Transverse colon (tissue), 4 donors: ENCODE results near the gene ABCB11. TPM values are rescaled to one million over a fixed set of nuclear protein-coding genes. Genes with fewer than 3 reads are reported as not detected.

Source experiments
- DNase-seq: peaks from one replicate; pipeline ENCODE4 v3.0.0-alpha.2; 2019
- H3K27ac ChIP-seq, 4 donors: fragments of 200-600 bp; sonication (generic); 2 replicates each; pipeline ENCODE4 v1.5.1; 2016 to 2018; ENCODE audit warnings: inconsistent platforms in 4 of 4
- H3K27me3 ChIP-seq: fragments of 200-600 bp; sonication (generic); 2 replicates; pipeline ENCODE4 v1.5.1; 2017; ENCODE audit warnings: inconsistent platforms
- H3K36me3 ChIP-seq, 4 donors: fragments of 200-600 bp; sonication (generic); 2 replicates each; pipeline ENCODE4 v1.5.1; 2017 to 2019; ENCODE audit warnings: inconsistent platforms in 4 of 4
- H3K4me1 ChIP-seq, 4 donors: fragments of 200-600 bp; sonication (generic); 2 replicates each; pipeline ENCODE4 v1.5.1; 2017 to 2020; ENCODE audit warnings: inconsistent platforms in 4 of 4
- H3K4me3 ChIP-seq, 4 donors: fragments of 200-600 bp; sonication (generic); 1 replicate in 1 of 4; 2 replicates in 3 of 4; pipeline versions ENCODE4 v1.5.1 to v1.6.1; 2017 to 2019; ENCODE audit warnings: inconsistent platforms in 4 of 4
- H3K9me3 ChIP-seq, 2 donors: fragments of 200-600 bp; sonication (generic); 2 replicates each; pipeline ENCODE4 v1.5.1; 2017 to 2019; ENCODE audit warnings: inconsistent platforms in 2 of 2
- CTCF ChIP-seq, 5 experiments: fragments of 200-600 bp in 3 of 5; fragments of 450-650 bp in 2 of 5; sonication (generic) in 3 of 5; IDR thresholded peaks; 1 replicate in 2 of 5; 2 replicates in 3 of 5; pipeline ENCODE4 v1.5.1; 2016 to 2017; ENCODE audit warnings: antibody characterized with exemption in 5 of 5, inconsistent platforms in 3 of 5, mild to moderate bottlenecking in 2 of 5, moderate library complexity in 1 of 5
- EP300 ChIP-seq: sonication (generic); formaldehyde crosslinking; IDR thresholded peaks from one replicate; pipeline ENCODE4 v1.6.1; 2017; ENCODE audit warnings: antibody characterized with exemption, low read depth
- POLR2A ChIP-seq: fragments of 450-650 bp; IDR thresholded peaks from one replicate; pipeline ENCODE4 v1.6.1; 2016; ENCODE audit warnings: antibody characterized with exemption, mild to moderate bottlenecking, moderate library complexity
- POLR2AphosphoS5 ChIP-seq, 3 donors: sonication (generic); formaldehyde crosslinking; IDR thresholded peaks; one replicate each; pipeline ENCODE4 v1.6.1; 2016; ENCODE audit warnings: antibody characterized with exemption in 3 of 3
- WGBS, 2 donors: methylation state at CpG; one replicate each; pipeline ENCODE4 v1.1.5; 2018; ENCODE audit warnings: low coverage in 1 of 2; 5-methylcytosine and 5-hydroxymethylcytosine counted together
- in situ Hi-C, 4 donors: fragments of 200-750 bp; cut with MboI; loops; one replicate each; pipeline versions ENCODE4 v1.15.0 to v1.15.1; 2017; ENCODE audit warnings: low sequenced_read_pairs in 3 of 4, low pct_ligation_motif_present in 1 of 4, low pct_unique_long_range_greater_than_20kb in 1 of 4
- intact Hi-C: fragments of 100-400 bp; cut with DNase I; formaldehyde crosslinking; loops from one replicate; pipeline ENCODE4 v1.15.1; 2023; ENCODE audit warnings: low total_unique reads
- total RNA-seq, 4 donors: library from RNA; depleted of rRNA; stranded (reverse); fragments of >200 nt; gene quantifications; one replicate each; pipeline ENCODE4 v1.1.0, GENCODE V29; 2016

Gene ABCB11
- total RNA-seq, 4 donors from 2014 or later, result 4.8 to 41.8 (median 14.8) TPM

- intact Hi-C loops (no loop called here), in situ Hi-C loops (no loop called here)
- Histone ChIP-seq H3K9me3 (no peaks in the 10 kb centered on the region), H3K27me3 (no peaks in the 10 kb centered on the region), H3K36me3 (no peaks in the 10 kb centered on the region), H3K4me3 (no peak overlapping the region), H3K4me1 (peaks cover 0 to 23% (median 6%) of the 10 kb centered on the region in 4 donors), H3K27ac (no peak overlapping the region)
- TF ChIP-seq POLR2AphosphoS5 (IDR thresholded peaks at IDR 0.05) (no peak), POLR2A (no peak), EP300 (no peak), CTCF (IDR thresholded peaks at IDR 0.05) (no peak)
- no peak for DNase-seq
- 69 to 100% methylated on average over 1 of the region's 1 CpG for WGBS, 2 donors
Observed at GRCh38 chr2:168997118-168997521, 34.0 kb downstream of the ABCB11 start.

GRCh38 chr2:168995744-168996143, 35.4 kb downstream of the ABCB11 start:
- no peak for DNase-seq
- Histone ChIP-seq H3K36me3 (no peaks in the 10 kb centered on the region), H3K4me1 (peaks cover 0 to 23% (median 6%) of the 10 kb centered on the region in 4 donors), H3K27me3 (no peaks in the 10 kb centered on the region), H3K27ac (no peak overlapping the region), H3K9me3 (no peaks in the 10 kb centered on the region), H3K4me3 (no peak overlapping the region)
- TF ChIP-seq POLR2A, result no peak
- TF ChIP-seq POLR2AphosphoS5 (IDR thresholded peaks at IDR 0.05), result no peak
- no peak for TF ChIP-seq CTCF (IDR thresholded peaks at IDR 0.05)
- TF ChIP-seq EP300, result no peak
- intact Hi-C loops, result no loop called here
- WGBS, 2 donors, result 91% methylated on average over 1 of the region's 1 CpG
- in situ Hi-C loops, result no loop called here

- Histone ChIP-seq H3K27me3 (no peaks in the 10 kb centered on the region), H3K9me3 (no peaks in the 10 kb centered on the region), H3K36me3 (no peaks in the 10 kb centered on the region), H3K4me1 (peaks cover 0 to 10% (median under 1%) of the 10 kb centered on the region in 4 donors), H3K27ac (no peak overlapping the region), H3K4me3 (no peak overlapping the region)
- intact Hi-C loops, result no loop called here
- 84 to 88% methylated on average over 3 of the region's 3 CpGs for WGBS, 2 donors
- TF ChIP-seq POLR2AphosphoS5 (IDR thresholded peaks at IDR 0.05) (no peak), POLR2A (no peak), CTCF (IDR thresholded peaks at IDR 0.05) (no peak), EP300 (no peak)
- DNase-seq, result no peak
- in situ Hi-C loops, result no loop called here
Observed at GRCh38 chr2:168993538-168993937, 37.6 kb downstream of the ABCB11 start.

GRCh38 chr2:168992591-168993349, 38.4 kb downstream of the ABCB11 start:
- Histone ChIP-seq H3K4me3 (no peak overlapping the region), H3K27ac (no peak overlapping the region), H3K4me1 (peaks cover 0 to 8% (median 0%) of the 10 kb centered on the region in 4 donors), H3K27me3 (no peaks in the 10 kb centered on the region), H3K9me3 (no peaks in the 10 kb centered on the region), H3K36me3 (no peaks in the 10 kb centered on the region)
- intact Hi-C loops (no loop called here), in situ Hi-C loops (no loop called here)
- TF ChIP-seq CTCF (IDR thresholded peaks at IDR 0.05) (no peak), POLR2A (no peak), POLR2AphosphoS5 (IDR thresholded peaks at IDR 0.05) (no peak), EP300 (no peak)
- 73 to 80% methylated on average over 6 to 7 of the region's 7 CpGs for WGBS, 2 donors
- DNase-seq, result no peak
